HCEC 1CT (cell line): ENCODE measurements around the gene NUDT16.

Source experiments
- DNase-seq: peaks from one replicate; pipeline ENCODE4 v3.0.0-alpha.2; 2017

NUDT16 gene

DNA sequence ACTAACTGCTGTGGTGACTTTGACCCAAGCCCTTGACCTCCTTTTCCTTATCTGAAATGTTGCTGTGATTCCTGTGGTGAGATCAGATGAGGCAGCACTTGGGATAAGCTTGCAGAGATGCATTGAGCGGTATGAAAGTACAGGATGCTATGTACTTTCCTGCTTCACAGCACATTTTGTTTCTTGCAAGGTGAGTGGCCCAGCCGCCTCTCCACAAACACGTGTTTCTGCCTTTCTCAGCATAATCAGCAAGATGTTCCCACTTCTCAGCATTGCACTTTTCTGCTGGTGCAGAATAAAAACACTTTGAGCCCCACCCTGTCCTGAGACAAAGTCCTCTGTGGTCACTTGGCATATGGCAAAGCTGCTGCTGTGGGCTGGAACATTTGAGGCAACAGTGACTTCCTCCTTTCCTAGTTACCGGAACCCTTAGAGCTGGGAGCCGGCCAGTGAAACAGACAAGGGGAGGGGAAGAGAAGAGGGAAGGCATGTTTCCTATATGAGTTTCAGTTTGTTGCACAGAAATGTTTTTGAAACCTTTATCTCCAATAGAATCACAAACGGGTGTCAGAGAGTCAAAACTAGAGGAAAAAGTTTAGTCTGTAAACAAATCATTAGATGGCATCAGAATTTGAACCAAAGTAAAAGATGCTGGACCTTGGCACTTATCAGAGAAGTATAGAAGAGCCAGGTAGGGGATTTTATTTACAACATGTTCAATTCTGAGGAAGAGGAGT is 5.0 kb downstream of the NUDT16 start:
- DNase-seq = no peak

DNA sequence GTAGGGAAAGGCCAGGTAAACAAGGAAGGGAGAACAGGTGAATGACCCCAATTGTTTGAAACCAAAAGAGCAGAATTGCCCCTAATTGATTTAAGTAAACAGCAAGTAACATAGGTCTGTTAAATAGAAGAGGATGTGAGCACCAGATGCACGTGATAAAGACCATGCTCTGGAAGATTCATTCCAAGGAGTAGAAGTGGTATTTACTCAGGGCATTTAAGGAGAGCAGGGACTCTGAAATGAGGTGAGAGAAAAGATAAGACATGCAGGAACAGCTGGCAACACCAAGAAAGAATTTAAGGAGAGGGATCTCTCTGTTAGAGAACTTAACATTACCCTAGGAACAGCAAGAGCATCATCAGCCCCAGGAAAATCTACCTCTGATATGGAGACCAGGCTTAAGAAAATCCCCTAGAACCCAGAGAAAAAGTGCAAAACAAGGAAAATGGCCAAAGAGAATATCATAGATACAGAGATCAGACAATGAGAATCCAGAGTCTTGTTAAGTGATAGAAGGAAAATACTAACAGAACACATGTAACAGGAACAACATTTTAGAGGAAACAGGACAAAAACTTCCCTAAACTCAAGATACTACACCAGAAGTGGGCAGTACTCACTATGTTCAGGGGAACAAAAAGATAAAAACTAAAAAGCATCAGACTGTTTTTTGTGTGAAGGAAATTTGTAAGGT is 6.4 kb downstream of the NUDT16 start:
- DNase-seq = no peak

DNA sequence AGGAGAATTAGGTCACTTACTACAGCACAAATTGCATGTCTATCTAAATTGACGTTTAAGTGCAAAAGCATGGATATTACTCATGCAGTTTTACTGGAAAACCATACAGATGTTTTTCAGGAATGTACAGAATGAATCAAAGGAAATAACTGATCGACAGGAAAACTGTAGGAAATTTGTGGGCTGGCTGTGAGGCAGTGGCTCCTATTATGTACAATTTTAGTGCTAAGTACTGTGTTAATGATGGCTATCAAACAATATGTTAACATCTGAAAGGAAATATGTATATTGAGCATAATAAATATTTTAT is 6.9 kb downstream of the NUDT16 start:
- peak; percentile 29 for DNase-seq

- no peak for DNase-seq
Observed at GRCh38 chr3:131390331-131390730, 8.8 kb downstream of the NUDT16 start.

GRCh38 chr3:131393051-131393450 is 11.5 kb downstream of the NUDT16 start:
- DNase-seq = no peak

DNA sequence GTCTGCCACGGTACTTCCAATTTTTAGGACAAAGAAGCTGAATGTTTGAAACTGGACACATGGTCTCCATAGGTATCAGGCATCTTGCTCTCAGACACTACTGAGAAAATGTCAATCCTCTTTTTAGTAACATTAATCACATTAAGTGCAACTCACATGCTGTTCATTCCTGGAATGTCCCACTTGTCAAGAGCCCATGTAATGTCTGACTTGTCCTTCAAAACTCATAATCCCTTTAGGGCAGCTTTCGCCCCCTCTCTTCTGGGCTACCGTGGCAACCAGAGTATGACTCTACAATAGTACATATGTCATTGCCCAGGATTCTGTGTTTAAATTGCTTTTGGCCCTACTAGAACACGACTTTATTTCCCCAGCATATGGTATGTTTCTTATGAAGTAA is 12.3 kb downstream of the NUDT16 start:
- DNase-seq = no peak

DNA sequence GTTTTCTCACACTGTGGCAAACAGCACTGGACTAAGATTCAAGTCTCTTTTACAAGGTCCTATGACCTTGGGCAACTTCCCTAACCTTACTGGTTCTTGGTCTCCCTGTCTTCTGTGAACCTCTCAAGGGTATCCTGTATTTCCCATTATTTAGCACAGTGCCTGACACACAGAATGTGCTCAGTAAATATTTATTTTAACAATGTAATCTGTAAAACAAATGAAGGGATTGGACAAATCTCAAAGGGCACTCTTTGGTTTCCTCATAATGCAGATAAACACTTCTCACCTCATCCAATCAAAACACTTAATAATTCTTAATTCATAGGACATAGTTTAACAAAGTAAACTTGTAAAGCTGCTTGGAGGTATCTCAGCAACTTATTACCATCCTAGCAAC is 12.8 kb downstream of the NUDT16 start:
- DNase-seq = no peak

DNA sequence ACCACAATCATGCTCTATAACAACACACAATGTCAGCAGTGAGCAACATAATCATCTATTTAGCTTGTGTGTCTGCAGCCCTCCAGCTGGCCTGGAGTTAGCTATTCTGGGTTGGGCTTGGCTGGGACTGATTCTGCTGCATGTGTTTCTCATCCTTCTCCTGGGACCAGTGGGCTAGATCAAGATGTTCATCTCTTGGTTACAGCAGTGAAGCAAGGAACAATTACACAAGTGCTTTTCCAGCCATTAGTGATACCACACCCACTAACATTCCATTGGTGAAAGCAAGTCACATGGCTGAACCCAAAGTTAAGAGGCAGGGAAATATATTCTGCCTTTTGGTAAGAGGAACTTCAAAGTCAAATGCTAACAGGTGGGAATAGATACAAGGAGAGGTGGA is 14.6 kb downstream of the NUDT16 start:
- DNase-seq = no peak

GRCh38 chr3:131397889-131398288 is 16.3 kb downstream of the NUDT16 start:
- DNase-seq = no peak

GRCh38 chr3:131401978-131402377 is 20.4 kb downstream of the NUDT16 start:
- no peak for DNase-seq

GRCh38 chr3:131402391-131403039 is 20.9 kb downstream of the NUDT16 start:
- DNase-seq = peak; percentile 59

- DNase-seq = no peak
Observed at GRCh38 chr3:131403216-131403895, 21.8 kb downstream of the NUDT16 start.

DNA sequence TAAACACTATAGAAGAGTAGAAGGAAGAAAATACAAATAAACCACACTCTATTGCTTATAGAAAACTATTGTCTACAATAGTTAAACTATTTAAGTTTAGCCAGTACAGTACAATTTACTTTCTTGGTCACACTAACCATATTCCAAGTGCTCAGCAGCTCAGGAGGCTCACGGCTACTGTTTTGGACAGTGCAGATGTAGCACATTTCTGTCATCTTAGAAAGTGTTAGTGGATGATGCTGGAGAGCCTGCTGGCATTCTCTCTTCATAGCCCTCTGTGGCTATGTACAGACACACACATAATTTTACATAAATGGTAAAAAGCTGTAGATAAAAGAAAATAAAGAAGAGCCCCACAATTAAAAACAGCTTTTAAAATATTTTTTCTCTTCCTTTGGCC is 23.8 kb downstream of the NUDT16 start:
- DNase-seq = no peak

DNA sequence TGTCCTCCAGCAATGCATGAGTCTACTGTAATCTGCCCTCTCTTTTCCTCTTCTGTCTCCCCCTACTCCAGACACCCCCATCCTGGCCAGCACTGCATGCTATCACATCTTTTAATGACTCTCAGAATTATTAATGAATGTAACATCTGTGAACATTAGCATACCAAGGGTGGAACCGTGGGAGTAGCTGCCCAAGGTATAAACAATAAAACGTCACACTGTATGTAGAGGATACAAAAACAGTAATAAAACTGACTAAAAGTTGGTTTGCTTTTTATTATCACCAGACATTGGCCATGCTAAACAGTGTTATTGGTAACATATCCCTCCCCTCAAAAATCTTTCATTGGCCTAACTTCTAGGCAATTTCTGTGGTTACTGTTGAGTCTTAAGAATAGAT is 24.7 kb downstream of the NUDT16 start:
- DNase-seq = no peak

GRCh38 chr3:131417751-131418150 is 36.2 kb downstream of the NUDT16 start:
- DNase-seq = no peak

GRCh38 chr3:131421301-131421700 is 39.7 kb downstream of the NUDT16 start:
- no peak for DNase-seq

DNA sequence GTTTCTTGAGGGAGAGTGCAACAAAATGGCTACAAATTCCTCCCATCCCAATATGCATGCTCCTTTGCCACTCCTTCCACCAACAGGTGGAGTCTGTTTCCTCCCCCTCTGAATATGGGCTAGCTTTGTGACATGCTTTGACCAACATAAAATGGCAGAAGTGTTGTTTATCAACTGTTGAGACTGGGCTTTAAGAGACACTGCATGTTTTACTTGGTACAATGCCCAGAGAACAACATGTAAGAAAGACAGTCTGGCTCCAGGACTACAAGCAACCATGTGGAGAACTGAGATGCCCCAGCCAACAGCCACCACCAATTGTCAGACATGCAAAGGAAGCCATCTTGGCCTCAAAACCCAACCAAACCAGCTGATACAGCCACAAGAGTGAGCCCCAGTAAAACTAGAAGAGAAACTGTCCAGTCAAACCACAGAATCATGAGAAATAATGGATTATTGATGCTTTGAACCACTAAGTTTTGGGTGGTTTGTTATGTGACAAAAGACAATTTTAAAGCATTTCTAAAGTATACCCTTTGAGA is 40.5 kb downstream of the NUDT16 start:
- no peak for DNase-seq

GRCh38 chr3:131427226-131427625 is 45.7 kb downstream of the NUDT16 start:
- DNase-seq = no peak

- DNase-seq = no peak
Observed at GRCh38 chr3:131431754-131432153, 50.2 kb downstream of the NUDT16 start.

GRCh38 chr3:131432441-131432840 is 50.9 kb downstream of the NUDT16 start:
- DNase-seq = no peak

DNA sequence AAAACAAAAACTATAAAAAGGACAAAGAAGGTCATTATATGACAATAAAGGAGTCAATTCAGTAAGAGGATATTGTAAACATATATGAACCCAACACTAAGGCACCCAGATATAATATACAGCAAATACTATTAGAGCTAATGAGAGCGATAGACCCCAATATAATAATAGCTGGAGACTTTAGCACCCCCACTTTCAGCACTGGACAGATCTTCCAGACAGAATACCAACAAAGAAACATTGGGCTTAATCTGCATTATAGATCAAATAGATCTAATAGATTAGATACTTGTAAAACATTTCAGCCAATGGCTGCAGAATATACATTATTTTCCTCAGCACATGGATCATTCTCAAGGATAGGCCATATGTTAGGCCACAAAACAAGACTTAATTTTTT is 53.4 kb downstream of the NUDT16 start:
- no peak for DNase-seq
